IMR-90 (cell line): ENCODE data around the gene OR14C36. TPM values are rescaled to one million over a fixed set of nuclear protein-coding genes. Genes with fewer than 3 reads are reported as not detected.
"Not testable (repeated sequence)": the region's sequence is repeated elsewhere in the genome, so short reads cannot be mapped to it uniquely, and the experiment has no call there.

Source experiments
- ATAC-seq: fragments of 200-7000 bp; cut with Tn5 transposase; 2 replicates; pipeline ENCODE4 v1.9.1; 2020; ENCODE audit warnings: low read depth, mild to moderate bottlenecking, moderate library complexity
- BruUV-seq: library from RNA; stranded (reverse); fragments of 400-500 nt; replicated peaks from 2 replicates; lab custom pipeline; 2021; lab: Mats Ljungman, UMichigan
- CTCF ChIA-PET: fragments of 300-600 bp; formaldehyde crosslinking; extraction: SDS; loops from one replicate; lab custom pipeline; 2021; ENCODE audit warnings: antibody characterized with exemption; lab: Yijun Ruan, JAX
- POLR2A ChIA-PET: fragments of 300-600 bp; sonication (Branson Sonifier 250); formaldehyde crosslinking; loops from one replicate; lab custom pipeline; 2022; ENCODE audit warnings: antibody characterized with exemption; ENCODE audit not compliant: unreplicated experiment; lab: Charles Lee
- DNase-seq: peaks from one replicate; pipeline ENCODE4 v3.0.0; 2013
- H2AFZ ChIP-seq: replicated peaks from 2 replicates; pipeline ENCODE3; 2013; ENCODE audit warnings: low read length, mild to moderate bottlenecking; ENCODE audit not compliant: poor library complexity
- H2AK5ac ChIP-seq: 2 replicates; pipeline ENCODE4 v1.6.1; 2013; ENCODE audit warnings: low read depth, low read length, inconsistent platforms
- H2AK9ac ChIP-seq: replicated peaks from 2 replicates; pipeline ENCODE3; 2013; ENCODE audit warnings: mild to moderate bottlenecking, low read depth, low read length, moderate library complexity; ENCODE audit not compliant: poor library complexity
- H2BK120ac ChIP-seq: 2 replicates; pipeline ENCODE4 v1.6.1; 2013; ENCODE audit warnings: low read depth, low read length, inconsistent platforms
- H2BK15ac ChIP-seq: 3 replicates; pipeline ENCODE4 v1.6.1; 2013; ENCODE audit warnings: low read depth, low read length, inconsistent platforms
- H2BK20ac ChIP-seq: 2 replicates; pipeline ENCODE4 v1.6.1; 2013; ENCODE audit warnings: low read depth, mild to moderate bottlenecking, inconsistent platforms, low read length, moderate library complexity
- H2BK5ac ChIP-seq: 2 replicates; pipeline ENCODE4 v1.6.1; 2013; ENCODE audit warnings: mild to moderate bottlenecking, low read depth, low read length, inconsistent platforms; ENCODE audit not compliant: poor library complexity, severe bottlenecking
- H3K14ac ChIP-seq: replicated peaks from 2 replicates; pipeline ENCODE4 v1.6.1; 2013; ENCODE audit warnings: low read depth, low read length, inconsistent platforms
- H3K18ac ChIP-seq: 2 replicates; pipeline ENCODE4 v1.6.1; 2013; ENCODE audit warnings: low read depth, low read length, control low read depth
- H3K23ac ChIP-seq: 2 replicates; pipeline ENCODE4 v1.6.1; 2013; ENCODE audit warnings: low read depth, low read length, inconsistent platforms
- H3K27ac ChIP-seq: 2 replicates; pipeline ENCODE4 v1.5.1; 2013; ENCODE audit warnings: mild to moderate bottlenecking, control low read depth, low read length; ENCODE audit not compliant: insufficient read depth
- H3K27me3 ChIP-seq: 2 replicates; pipeline ENCODE4 v1.6.1; 2013; ENCODE audit warnings: low read length; ENCODE audit not compliant: control insufficient read depth, insufficient read depth
- H3K36me3 ChIP-seq: 2 replicates; pipeline ENCODE4 v1.6.1; 2013; ENCODE audit warnings: low read length, mixed read lengths; ENCODE audit not compliant: control insufficient read depth, insufficient read depth
- H3K4ac ChIP-seq: 2 replicates; pipeline ENCODE4 v1.6.1; 2013; ENCODE audit warnings: low read depth, low read length, inconsistent platforms
- H3K4me1 ChIP-seq: 2 replicates; pipeline ENCODE4 v1.6.1; 2013; ENCODE audit warnings: low read length, mixed read lengths; ENCODE audit not compliant: control insufficient read depth, insufficient read depth
- H3K4me2 ChIP-seq: 2 replicates; pipeline ENCODE4 v1.6.1; 2013; ENCODE audit warnings: low read depth, mild to moderate bottlenecking, control low read depth, low read length, moderate library complexity
- H3K4me3 ChIP-seq: 2 replicates; pipeline ENCODE4 v1.5.1; 2013; ENCODE audit warnings: low read depth, mild to moderate bottlenecking, control low read depth, low read length, moderate library complexity; ENCODE audit not compliant: insufficient read depth
- H3K56ac ChIP-seq: 2 replicates; pipeline ENCODE4 v1.6.1; 2013; ENCODE audit warnings: low read length, inconsistent platforms; ENCODE audit not compliant: insufficient read depth; ENCODE audit errors: extremely low read depth
- H3K79me1 ChIP-seq, 2 experiments: 2 replicates each; pipeline ENCODE4 v1.6.1; 2013; ENCODE audit warnings: low read length in 2 of 2, inconsistent platforms in 1 of 2, low read depth in 1 of 2
- H3K9ac ChIP-seq: 2 replicates; pipeline ENCODE4 v1.6.1; 2013; ENCODE audit warnings: low read depth, low read length, control low read depth
- H3K9me1 ChIP-seq: 2 replicates; pipeline ENCODE4 v1.6.1; 2013; ENCODE audit warnings: low read length, inconsistent platforms; ENCODE audit not compliant: insufficient read depth
- H3K9me3 ChIP-seq: 2 replicates; pipeline ENCODE4 v1.6.1; 2013; ENCODE audit warnings: low read length; ENCODE audit not compliant: control insufficient read depth, insufficient read depth
- H4K20me1 ChIP-seq: 2 replicates; pipeline ENCODE4 v1.6.1; 2013; ENCODE audit warnings: low read length, inconsistent platforms; ENCODE audit not compliant: insufficient read depth
- H4K5ac ChIP-seq: 2 replicates; pipeline ENCODE4 v1.6.1; 2013; ENCODE audit warnings: mild to moderate bottlenecking, low read depth, low read length, control low read depth
- H4K8ac ChIP-seq, 2 experiments: 2 replicates each; pipeline ENCODE4 v1.6.1; 2013; ENCODE audit warnings: low read depth in 2 of 2, low read length in 2 of 2, control low read depth in 1 of 2, inconsistent platforms in 1 of 2
- H4K91ac ChIP-seq: 2 replicates; pipeline ENCODE4 v1.6.1; 2013; ENCODE audit warnings: low read depth, low read length, inconsistent platforms; ENCODE audit not compliant: insufficient read depth
- BHLHE40 ChIP-seq: fragments of 150-350 bp; IDR thresholded peaks from 2 replicates; pipeline ENCODE4 v1.6.1; 2016; ENCODE audit warnings: mild to moderate bottlenecking, low read depth, low read length
- CEBPB ChIP-seq: IDR thresholded peaks from 2 replicates; pipeline ENCODE4 v1.6.1; 2012; ENCODE audit warnings: low read depth, low read length, improper control_type of control experiment
- ELK1 ChIP-seq: fragments of 150-350 bp; IDR thresholded peaks from 2 replicates; pipeline ENCODE4 v1.6.1; 2016; ENCODE audit warnings: low read depth, mild to moderate bottlenecking, low read length, moderate library complexity, borderline replicate concordance
- MXI1 ChIP-seq: IDR thresholded peaks from 2 replicates; pipeline ENCODE4 v1.6.1; 2012; ENCODE audit warnings: low read depth, mild to moderate bottlenecking, low read length, moderate library complexity, borderline replicate concordance
- NFE2L2 ChIP-seq: fragments of 150-350 bp; IDR thresholded peaks from 2 replicates; pipeline ENCODE4 v1.6.1; 2016; ENCODE audit warnings: low read depth, mild to moderate bottlenecking, low read length
- POLR2A ChIP-seq: IDR thresholded peaks from 2 replicates; pipeline ENCODE4 v1.6.1; 2012; ENCODE audit warnings: mild to moderate bottlenecking, low read depth, low read length
- RCOR1 ChIP-seq: IDR thresholded peaks from 2 replicates; pipeline ENCODE4 v1.6.1; 2012; ENCODE audit warnings: mild to moderate bottlenecking, low read length, improper control_type of control experiment; ENCODE audit not compliant: insufficient replicate concordance
- RFX5 ChIP-seq: IDR thresholded peaks from 2 replicates; pipeline ENCODE4 v1.8.0; 2012; ENCODE audit warnings: low read depth, mild to moderate bottlenecking, low read length, moderate library complexity
- SMC3 ChIP-seq: fragments of 150-350 bp; IDR thresholded peaks from 2 replicates; pipeline ENCODE4 v1.6.1; 2016; ENCODE audit warnings: low read depth, mild to moderate bottlenecking, antibody characterized with exemption, low read length, moderate library complexity
- WGBS, 2 experiments: methylation state at CpG; one replicate each; pipeline versions ENCODE4 v1.1.5 to v1.1.7; 2013; ENCODE audit warnings: missing lambda C conversion rate in 2 of 2; ENCODE audit not compliant: insufficient read length in 1 of 2; ENCODE audit errors: extremely low coverage in 2 of 2; 5-methylcytosine and 5-hydroxymethylcytosine counted together
- dilution Hi-C: fragments of 300-500 bp; cut with HindIII; formaldehyde crosslinking; loops from one replicate; pipeline ENCODE4 v1.14.3; 2018; ENCODE audit warnings: low sequenced_read_pairs; ENCODE audit not compliant: unreplicated experiment
- in situ Hi-C: fragments of 300-500 bp; cut with MboI; formaldehyde crosslinking; loops from 3 replicates; pipeline ENCODE4 v1.14.3; 2019; ENCODE audit warnings: low sequenced_read_pairs, inconsistent platforms, mixed read lengths
- intact Hi-C: fragments of 100-400 bp; cut with micrococcal nuclease; formaldehyde crosslinking; loops from 2 replicates; pipeline ENCODE4 v1.10.0; 2022
- polyA plus RNA-seq, 3 experiments: library from polyadenylated mRNA; depleted of rRNA; stranded (reverse); fragments of >200 nt; gene quantifications; 2 replicates each; pipeline ENCODE4 v1.2.3, GENCODE V29; 2012; ENCODE audit warnings: low replicate concordance in 1 of 3
- total RNA-seq: library from RNA; depleted of rRNA; stranded (reverse); fragments of >200 nt; gene quantifications from 2 replicates; pipeline ENCODE4 v1.2.3, GENCODE V29; 2012

Gene OR14C36
- total and polyA plus RNA-seq, 2 of the 4 experiments (the other 2 are of a cell fraction) = not detected

- DNase-seq = no peak
- no peak overlapping the region for H2BK15ac ChIP-seq
- H3K4me1 ChIP-seq = no peaks in the 10 kb centered on the region
- no peaks in the 10 kb centered on the region for H3K79me1 ChIP-seq
- no peak overlapping the region for H2AFZ ChIP-seq
- H2BK5ac ChIP-seq = no peak overlapping the region
- dilution Hi-C loops (no loop called here), intact Hi-C loops (no loop called here), in situ Hi-C loops (no loop called here)
- H3K4me2 ChIP-seq = no peak overlapping the region
- no peak overlapping the region for H2BK120ac ChIP-seq
- no peak overlapping the region for H4K91ac ChIP-seq
- H3K27me3 ChIP-seq = no peaks in the 10 kb centered on the region
- H2AK9ac ChIP-seq = no peak overlapping the region
- no peaks in the 10 kb centered on the region for H3K9me1 ChIP-seq
- no peak overlapping the region for H4K5ac ChIP-seq
- no peak overlapping the region for H3K14ac ChIP-seq
- H3K18ac ChIP-seq = no peak overlapping the region
- no peak overlapping the region for H3K23ac ChIP-seq
- BruUV-seq = no TSS peak
- no peak overlapping the region for H3K4me3 ChIP-seq
- H3K9ac ChIP-seq = no peak overlapping the region
- no peak overlapping the region for H3K4ac ChIP-seq
- H4K8ac ChIP-seq = no peak overlapping the region
- H3K56ac ChIP-seq = no peak overlapping the region
- no peak overlapping the region for H3K27ac ChIP-seq
- no peak overlapping the region for H2BK20ac ChIP-seq
- H4K20me1 ChIP-seq = no peaks in the 10 kb centered on the region
- H2AK5ac ChIP-seq = no peak overlapping the region
- peaks cover 8% of the 10 kb centered on the region; the same call in 1 of the 2 replicates for H3K9me3 ChIP-seq
- H3K36me3 ChIP-seq = no peaks in the 10 kb centered on the region
- POLR2A ChIA-PET = no interaction called here
- TF ChIP-seq CEBPB (no peak), RFX5 (no peak), ELK1 (no peak), POLR2A (no peak), NFE2L2 (no peak), BHLHE40 (no peak), SMC3 (no peak), RCOR1 (no peak), MXI1 (no peak)
- ATAC-seq = no peak
- 77% methylated on average over 8 of the region's 19 CpGs; no CpG with 5 or more reads in 1 of the 2 experiments for WGBS, 2 experiments
- CTCF ChIA-PET = no interaction called here
These were observed 42.5 kb upstream of the OR14C36 start for GRCh38 chr1:248306103-248306502.

GRCh38 chr1:248306740-248307139 lies 41.8 kb upstream of the OR14C36 start:
- H3K4me2 ChIP-seq, H3K9me3 ChIP-seq, H3K79me1 ChIP-seq, H2AK9ac ChIP-seq, H3K18ac ChIP-seq, CTCF ChIA-PET, H4K8ac ChIP-seq, H2BK120ac ChIP-seq, H3K27me3 ChIP-seq, dilution Hi-C loops, H3K9ac ChIP-seq, H4K20me1 ChIP-seq, H3K56ac ChIP-seq, H3K4me1 ChIP-seq, H2BK5ac ChIP-seq, H3K36me3 ChIP-seq, ATAC-seq, H4K5ac ChIP-seq, H2AFZ ChIP-seq, H4K91ac ChIP-seq, H3K4ac ChIP-seq, intact Hi-C loops, in situ Hi-C loops, H3K27ac ChIP-seq, DNase-seq, H3K9me1 ChIP-seq, H2AK5ac ChIP-seq, POLR2A ChIA-PET, H2BK15ac ChIP-seq, BruUV-seq, H3K23ac ChIP-seq, H3K14ac ChIP-seq, H2BK20ac ChIP-seq, H3K4me3 ChIP-seq: not testable (repeated sequence)
- no CpG with 5 or more reads among the region's 15 CpGs for WGBS, 2 experiments
